Neural cell (in vitro differentiated cells): ENCODE data around the gene IGFL1. TPM values are rescaled to one million over a fixed set of nuclear protein-coding genes. Genes with fewer than 3 reads are reported as not detected.
A peak's percentile ranks its signal among the peaks of the same experiment; 100 is the strongest.

Source experiments
- H2AFZ ChIP-seq: fragments of 200-600, 300-800 bp; sonication (generic), shearing (Covaris generic); 2 replicates; pipeline ENCODE4 v1.6.0; 2014; ENCODE audit warnings: low read depth, mild to moderate bottlenecking, antibody characterized with exemption, low read length, moderate library complexity
- H3F3A ChIP-seq: fragments of 200-600 bp; shearing (Covaris generic); 2 replicates; pipeline ENCODE4 v1.6.1; 2016; ENCODE audit warnings: mild to moderate bottlenecking, moderate library complexity, mixed read lengths, antibody characterized with exemption, low read length; ENCODE audit not compliant: insufficient read depth, poor library complexity, severe bottlenecking
- H3K27ac ChIP-seq: fragments of 200-600, 300-800 bp; sonication (generic), shearing (Covaris generic); 2 replicates; pipeline ENCODE4 v1.5.1; 2014; ENCODE audit warnings: mild to moderate bottlenecking, low read length, moderate library complexity
- H3K27me3 ChIP-seq: fragments of 300-800, 200-600 bp; sonication (generic), shearing (Covaris generic); 2 replicates; pipeline ENCODE4 v1.6.0; 2014; ENCODE audit warnings: mild to moderate bottlenecking, low read depth, low read length, moderate library complexity; ENCODE audit not compliant: insufficient read depth
- H3K36me3 ChIP-seq: fragments of 300-800, 200-600 bp; sonication (generic), shearing (Covaris generic); 2 replicates; pipeline ENCODE4 v1.5.1; 2014; ENCODE audit warnings: mild to moderate bottlenecking, antibody characterized with exemption, low read length, moderate library complexity; ENCODE audit not compliant: insufficient read depth
- H3K4me2 ChIP-seq: fragments of 300-800, 200-600 bp; sonication (generic), shearing (Covaris generic); 2 replicates; pipeline ENCODE4 v1.6.0; 2014; ENCODE audit warnings: mild to moderate bottlenecking, low read length
- H3K4me3 ChIP-seq: fragments of 300-800, 200-600 bp; sonication (generic), shearing (Covaris generic); 2 replicates; pipeline ENCODE4 v1.5.1; 2014; ENCODE audit warnings: mild to moderate bottlenecking, low read length, moderate library complexity
- H3K79me2 ChIP-seq: fragments of 200-600 bp; shearing (Covaris generic); replicated peaks from 2 replicates; pipeline ENCODE4 v1.6.0; 2014; ENCODE audit warnings: mild to moderate bottlenecking, low read length, moderate library complexity; ENCODE audit not compliant: insufficient read depth
- H3K9ac ChIP-seq: fragments of 300-800, 200-600 bp; sonication (generic), shearing (Covaris generic); 2 replicates; pipeline ENCODE4 v1.6.1; 2016; ENCODE audit warnings: mild to moderate bottlenecking, low read length, mixed read lengths
- H3K9me2 ChIP-seq: fragments of 200-600 bp; shearing (Covaris generic); 2 replicates; pipeline ENCODE4 v1.6.1; 2016; ENCODE audit warnings: mild to moderate bottlenecking, low read length, mixed read lengths; ENCODE audit not compliant: insufficient read depth
- H3K9me3 ChIP-seq: fragments of 200-600, 300-800 bp; sonication (generic), shearing (Covaris generic); 2 replicates; pipeline ENCODE4 v1.6.1; 2016; ENCODE audit warnings: mild to moderate bottlenecking, mixed run types, low read length, moderate library complexity, mixed read lengths
- H4K20me1 ChIP-seq: fragments of 200-600 bp; shearing (Covaris generic); 2 replicates; pipeline ENCODE4 v1.6.1; 2016; ENCODE audit warnings: mild to moderate bottlenecking, mixed run types; ENCODE audit not compliant: insufficient read depth
- CTCF ChIP-seq: fragments of 450-650 bp; IDR thresholded peaks from 2 replicates; pipeline ENCODE4 v1.5.1; 2014; ENCODE audit warnings: antibody characterized with exemption, mild to moderate bottlenecking, moderate library complexity; ENCODE audit not compliant: poor library complexity, severe bottlenecking
- EP300 ChIP-seq: fragments of 450-650 bp; conservative IDR thresholded peaks from 2 replicates; pipeline ENCODE4 v1.6.1; 2014; ENCODE audit warnings: antibody characterized with exemption, mild to moderate bottlenecking, moderate library complexity; ENCODE audit not compliant: poor library complexity, severe bottlenecking
- EZH2 ChIP-seq: fragments of 200-600, 300-800 bp; shearing (Covaris generic), sonication (generic); IDR thresholded peaks from 2 replicates; pipeline ENCODE4 v1.6.1; 2014; ENCODE audit warnings: antibody characterized with exemption, low read length, borderline replicate concordance, mild to moderate bottlenecking; ENCODE audit not compliant: insufficient read depth, poor library complexity, severe bottlenecking
- MXI1 ChIP-seq: fragments of 450-650 bp; conservative IDR thresholded peaks from 2 replicates; pipeline ENCODE4 v1.6.1; 2014; ENCODE audit warnings: antibody characterized with exemption, mild to moderate bottlenecking; ENCODE audit not compliant: poor library complexity, severe bottlenecking
- POLR2AphosphoS5 ChIP-seq: IDR thresholded peaks from 2 replicates; pipeline ENCODE4 v1.6.1; 2012
- RAD21 ChIP-seq: fragments of 450-650 bp; conservative IDR thresholded peaks from 2 replicates; pipeline ENCODE4 v1.6.1; 2014; ENCODE audit warnings: antibody characterized with exemption, mild to moderate bottlenecking, moderate library complexity
- REST ChIP-seq: IDR thresholded peaks from 2 replicates; pipeline ENCODE4 v1.6.1; 2012; ENCODE audit warnings: borderline replicate concordance
- SMC3 ChIP-seq: fragments of 450-650 bp; conservative IDR thresholded peaks from 2 replicates; pipeline ENCODE4 v1.6.1; 2014; ENCODE audit warnings: antibody characterized with exemption, mild to moderate bottlenecking, moderate library complexity; ENCODE audit not compliant: poor library complexity
- TAF1 ChIP-seq: IDR thresholded peaks from 2 replicates; pipeline ENCODE4 v1.6.1; 2012; ENCODE audit warnings: low read depth
- polyA plus RNA-seq: library from polyadenylated mRNA; depleted of rRNA; stranded (reverse); fragments of >200 nt; gene quantifications from 2 replicates; pipeline ENCODE4 v1.2.3, GENCODE V29; 2014

IGFL1 gene
- polyA plus RNA-seq, 1 donor from 2014 or later = not detected

DNA sequence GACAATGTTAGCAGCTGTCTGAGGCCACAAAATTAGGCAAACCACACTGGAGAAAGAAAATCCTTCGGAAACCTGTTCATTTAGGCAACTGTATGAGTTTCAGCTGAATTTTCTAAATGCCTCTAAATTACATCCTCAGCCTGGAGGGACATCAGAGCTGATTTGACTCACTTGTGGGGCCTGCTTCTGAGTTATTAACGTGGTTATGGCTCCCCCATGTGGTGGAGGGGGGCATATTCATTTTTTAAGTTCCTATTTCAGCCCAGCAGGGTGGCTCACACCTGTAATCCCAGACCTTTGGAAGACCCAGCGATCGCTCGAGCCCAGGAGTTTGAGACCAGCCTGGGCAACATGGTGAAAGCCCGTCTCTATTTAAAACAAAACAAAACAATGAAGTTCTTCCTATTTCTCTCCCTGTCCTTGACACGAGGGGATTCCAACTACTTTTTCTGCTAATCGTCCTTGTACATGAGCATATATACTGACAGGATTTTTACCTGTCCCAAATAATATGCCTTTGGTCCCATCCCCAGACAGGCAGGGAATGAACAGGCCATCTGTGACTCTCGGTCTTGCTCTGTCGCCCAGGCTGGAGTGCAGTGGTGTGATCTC is 35.8 kb downstream of the IGFL1 start:
- no peaks in the 10 kb centered on the region for H3K9me2 ChIP-seq
- H3K4me2 ChIP-seq = no peak overlapping the region
- H3K9me3 ChIP-seq = no peaks in the 10 kb centered on the region
- H2AFZ ChIP-seq = no peak overlapping the region
- no peaks in the 10 kb centered on the region for H4K20me1 ChIP-seq
- H3K27me3 ChIP-seq = no peaks in the 10 kb centered on the region
- H3K4me3 ChIP-seq = no peak overlapping the region
- no peaks in the 10 kb centered on the region for H3K36me3 ChIP-seq
- H3K27ac ChIP-seq = no peak overlapping the region
- H3K9ac ChIP-seq = no peak overlapping the region
- no peaks in the 10 kb centered on the region for H3F3A ChIP-seq
- TF ChIP-seq MXI1 = no peak
- peak; percentile 95 for TF ChIP-seq RAD21
- TF ChIP-seq CTCF = peak; percentile 97
- TF ChIP-seq SMC3 = peak; percentile 91
- no peak for TF ChIP-seq POLR2AphosphoS5
- H3K79me2 ChIP-seq = no peaks in the 10 kb centered on the region

- Histone ChIP-seq H3K27me3 (no peaks in the 10 kb centered on the region), H3K9me2 (no peaks in the 10 kb centered on the region), H3K4me3 (no peak overlapping the region), H4K20me1 (no peaks in the 10 kb centered on the region), H3K9ac (no peak overlapping the region), H3K27ac (no peak overlapping the region), H3K79me2 (no peaks in the 10 kb centered on the region), H2AFZ (no peak overlapping the region), H3K36me3 (no peaks in the 10 kb centered on the region), H3K4me2 (no peak overlapping the region), H3K9me3 (no peaks in the 10 kb centered on the region), H3F3A (no peaks in the 10 kb centered on the region)
- TF ChIP-seq RAD21 (no peak), EP300 (no peak), TAF1 (no peak), POLR2AphosphoS5 (no peak), SMC3 (no peak), CTCF (no peak), EZH2 (no peak), MXI1 (no peak), REST (no peak)
Observed at GRCh38 chr19:46269101-46269500, 39.6 kb downstream of the IGFL1 start.
